Measurements from ENCODE around the gene NOTCH3.

NOTCH3 gene

DNA sequence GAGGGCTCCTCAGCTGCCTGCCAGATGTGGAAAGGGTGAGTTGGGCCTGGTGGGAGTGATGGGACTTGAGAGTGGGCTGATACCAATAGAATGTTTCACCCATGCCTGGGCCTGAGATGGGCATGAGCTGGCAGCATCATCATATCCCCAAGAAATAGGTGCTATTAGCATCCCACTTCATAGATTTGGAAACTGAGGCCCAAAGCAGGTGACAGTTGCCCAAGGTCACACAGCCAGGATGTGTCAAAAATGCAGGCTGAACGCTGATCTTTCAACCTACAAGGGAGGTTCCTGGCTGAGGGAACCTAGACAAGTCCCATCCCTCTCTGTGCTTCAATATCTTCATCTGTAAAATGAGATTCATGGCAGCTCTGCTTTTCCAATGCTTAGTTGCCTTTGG is 89.0 kb downstream of the NOTCH3 start:
- no peak overlapping the region for H3K27ac ChIP-seq
- DNase-seq (ENCODE audit: low read depth, low spot score) = no peak

DNA sequence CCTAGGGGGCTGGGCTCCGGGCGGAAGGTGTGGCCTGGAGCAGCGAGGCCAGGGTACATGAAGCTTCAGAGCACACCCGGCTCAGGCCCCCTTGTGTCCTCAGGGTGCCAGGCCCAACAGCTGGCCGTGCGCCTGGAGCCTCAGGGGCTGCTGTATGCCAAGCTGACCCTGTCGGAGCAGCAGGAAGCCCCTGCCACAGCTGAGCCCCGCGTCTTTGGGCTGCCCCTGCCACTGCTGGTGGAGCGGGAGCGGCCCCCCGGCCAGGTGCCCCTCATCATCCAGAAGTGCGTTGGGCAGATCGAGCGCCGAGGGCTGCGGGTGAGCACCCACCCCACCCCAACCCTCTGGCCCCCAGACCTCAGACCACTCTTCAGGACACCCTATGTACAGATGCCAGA is 90.4 kb downstream of the NOTCH3 start:
- H3K27ac ChIP-seq = no peak overlapping the region
- no peak for DNase-seq (ENCODE audit: low read depth, low spot score)

DNA sequence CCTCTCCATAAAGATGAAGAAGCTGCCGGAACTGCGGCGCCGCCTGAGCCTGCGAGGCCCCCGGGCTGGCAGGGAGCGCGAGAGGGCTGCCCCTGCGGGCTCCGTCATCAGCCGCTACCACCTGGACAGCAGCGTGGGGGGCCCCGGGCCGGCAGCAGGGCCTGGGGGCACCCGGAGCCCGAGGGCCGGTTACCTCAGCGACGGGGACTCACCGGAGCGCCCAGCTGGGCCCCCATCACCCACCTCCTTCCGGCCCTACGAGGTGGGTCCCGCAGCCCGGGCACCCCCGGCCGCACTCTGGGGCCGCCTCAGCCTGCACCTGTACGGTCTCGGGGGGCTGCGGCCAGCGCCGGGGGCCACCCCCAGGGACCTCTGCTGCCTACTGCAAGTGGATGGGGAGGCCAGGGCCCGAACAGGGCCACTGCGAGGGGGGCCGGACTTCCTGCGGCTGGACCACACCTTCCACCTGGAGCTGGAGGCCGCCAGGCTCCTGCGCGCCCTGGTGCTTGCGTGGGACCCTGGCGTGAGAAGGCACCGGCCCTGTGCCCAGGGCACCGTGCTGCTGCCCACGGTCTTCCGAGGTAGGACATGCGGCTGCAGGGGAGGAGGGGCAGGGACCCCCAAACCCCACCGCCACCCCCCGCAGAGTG is 90.9 kb downstream of the NOTCH3 start:
- no peak overlapping the region for H3K27ac ChIP-seq
- DNase-seq (ENCODE audit: low read depth, low spot score) = no peak

Measured in epithelial cell of prostate (primary cell).